Stimulated activated CD8-positive, alpha-beta memory T cell treated with anti-CD3 and anti-CD28 coated beads, Interleukin-2, amount 100 ng/mL, for 48 hours (primary cell): ENCODE measurements around the gene ZDHHC23.

Experiments used
- DNase-seq, 2 donors: peaks; one replicate each; pipeline ENCODE4 v3.0.0-alpha.2; 2020; ENCODE audit warnings: low read depth in 2 of 2

Gene ZDHHC23

DNA sequence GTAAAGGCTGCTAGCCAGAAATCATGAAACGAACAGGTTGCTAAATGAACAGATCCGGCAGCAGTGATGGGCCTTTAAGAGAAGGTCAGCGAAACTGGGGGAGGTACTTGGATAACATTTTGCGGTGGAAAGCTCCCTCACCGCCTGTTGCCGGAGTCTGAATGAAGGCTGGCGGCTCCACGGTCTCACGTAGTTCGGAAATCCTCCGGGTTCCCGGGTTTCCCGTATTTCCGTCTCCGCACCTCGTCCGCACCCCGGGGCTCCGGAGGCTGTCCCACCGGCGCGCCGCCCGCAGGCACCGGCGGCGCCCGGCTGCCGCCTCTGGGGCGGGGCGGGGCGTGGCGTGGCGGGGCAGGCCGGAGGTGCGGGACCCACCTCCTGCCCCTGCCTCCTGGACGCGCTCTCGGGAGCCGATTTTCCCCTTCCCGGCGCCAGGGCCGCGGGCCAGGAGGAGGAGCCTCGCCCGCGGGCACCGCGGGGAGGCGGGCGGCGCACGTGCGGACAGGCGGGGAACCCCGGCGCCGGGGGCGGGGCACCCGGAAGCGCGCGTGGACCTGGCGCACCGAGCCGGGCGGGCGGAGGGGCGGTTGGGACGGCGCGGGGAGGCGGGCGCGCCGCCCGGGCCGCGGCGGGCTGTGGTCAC, at the start of gene ZDHHC23:
TSS of gene ZDHHC23 (plus strand) at position 642 of the 643 bp plus-strand sequence. CDS start 790 bp downstream, outside the sequence.
- peak; percentile 42 for DNase-seq

- no peak for DNase-seq
Observed at GRCh38 chr3:113898892-113899291, 48.9 kb upstream of the ZDHHC23 start.

DNA sequence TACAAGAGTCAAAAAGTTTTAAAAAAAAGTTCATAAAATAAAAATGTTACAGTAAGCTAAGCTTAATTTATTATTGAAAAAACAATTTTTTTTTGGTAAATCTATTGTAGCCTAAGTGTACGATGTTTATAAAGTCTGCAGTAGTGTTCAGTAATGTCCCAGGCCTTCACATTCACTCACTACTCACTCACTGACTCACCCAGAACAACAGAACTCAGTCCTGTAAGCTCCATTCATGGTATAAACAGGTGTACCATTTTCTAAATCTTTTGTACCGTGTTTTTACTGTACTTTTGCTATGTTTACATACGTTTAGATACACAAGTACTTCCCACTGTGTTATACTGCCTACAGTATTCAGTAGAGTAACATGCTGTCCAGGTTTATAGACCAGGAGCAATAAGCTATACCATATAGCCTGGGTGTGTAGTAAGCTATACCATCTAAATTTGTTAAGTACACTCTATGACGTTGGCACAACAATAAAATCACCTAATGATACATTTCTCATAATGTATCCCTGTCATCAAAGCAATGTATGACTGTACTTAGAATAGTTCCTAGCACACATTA, 41.2 kb upstream of the ZDHHC23 start:
- DNase-seq: no peak

GRCh38 chr3:113908133-113908532, 39.7 kb upstream of the ZDHHC23 start:
- no peak for DNase-seq

- no peak for DNase-seq
Observed at GRCh38 chr3:113910966-113911365, 36.8 kb upstream of the ZDHHC23 start.

DNA sequence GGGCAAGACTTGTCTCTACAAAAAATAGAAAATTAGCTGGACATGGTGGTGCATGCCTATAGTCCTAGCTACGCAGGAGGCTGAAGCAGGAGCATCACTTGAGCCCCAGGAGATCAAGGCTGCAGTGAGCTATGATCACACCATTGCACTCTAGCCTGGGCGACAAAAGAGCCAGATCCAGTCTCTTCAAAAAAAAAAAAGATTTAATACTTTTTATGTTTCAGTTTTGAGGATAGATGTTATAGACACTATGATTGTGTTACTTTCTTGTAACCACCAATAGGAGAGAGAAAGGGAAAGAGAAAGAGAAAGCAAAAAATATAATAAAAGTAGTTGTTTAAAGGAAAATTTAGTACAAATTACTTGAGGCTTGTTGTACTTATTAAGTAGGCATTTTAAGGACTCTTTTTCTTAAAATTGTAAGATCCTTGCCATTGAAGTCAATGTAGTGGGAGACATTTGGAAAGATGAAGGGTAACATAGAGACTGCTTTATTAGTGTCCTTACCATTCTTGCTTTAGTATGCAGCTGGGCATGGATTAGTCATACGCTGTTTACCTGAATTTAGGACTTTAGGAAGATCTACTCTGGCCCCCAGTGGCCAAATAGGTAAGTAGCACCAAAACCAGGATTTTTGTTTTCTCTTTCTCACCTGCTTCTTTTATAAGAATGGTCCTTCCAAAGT, 35.1 kb upstream of the ZDHHC23 start:
- DNase-seq: no peak

- DNase-seq: no peak
Observed at GRCh38 chr3:113914646-113915045, 33.2 kb upstream of the ZDHHC23 start.

DNA sequence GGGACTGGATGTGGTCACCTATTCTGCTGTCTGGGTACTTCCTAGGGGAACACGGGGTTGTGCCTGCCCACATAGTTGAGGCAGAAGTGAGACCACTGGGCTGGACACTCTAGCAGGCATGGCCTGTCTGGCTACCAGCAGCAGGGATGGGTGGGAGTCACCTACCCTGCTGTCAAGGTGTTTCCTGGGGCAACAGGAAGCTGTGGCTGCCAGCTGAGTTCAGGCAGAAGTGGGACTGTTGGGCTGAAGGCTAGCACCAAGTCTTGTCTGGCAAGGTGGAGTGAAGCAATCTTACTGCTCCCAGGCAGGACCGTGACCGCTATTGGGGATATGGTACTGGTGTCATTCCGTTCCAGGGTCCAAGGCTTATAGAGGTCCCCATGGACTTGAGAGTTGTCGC, 20.3 kb upstream of the ZDHHC23 start:
- no peak for DNase-seq

DNA sequence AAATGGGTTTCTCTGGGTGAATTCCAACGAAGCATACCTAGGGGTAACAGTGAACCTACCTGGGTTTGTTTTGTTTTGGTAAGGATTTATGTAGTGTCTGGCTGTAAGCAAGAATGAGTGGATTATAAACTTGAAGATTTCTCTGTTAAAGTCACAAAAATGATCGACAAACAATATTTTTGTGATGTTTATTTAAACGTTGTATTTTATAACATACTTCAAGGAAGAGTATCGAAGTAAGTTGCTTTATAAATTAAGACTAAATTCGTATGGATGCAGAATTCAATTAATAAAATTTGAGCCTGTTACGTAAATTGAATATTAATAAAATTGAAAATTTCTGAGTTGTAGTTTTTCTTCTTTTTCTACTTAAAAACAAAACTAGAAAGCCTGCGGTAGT, 982 bp upstream of the ZDHHC23 start:
- DNase-seq: no peak

- DNase-seq: peak; percentile 13
Observed at GRCh38 chr3:113948015-113948917, 453 bp downstream of the ZDHHC23 start.

DNA sequence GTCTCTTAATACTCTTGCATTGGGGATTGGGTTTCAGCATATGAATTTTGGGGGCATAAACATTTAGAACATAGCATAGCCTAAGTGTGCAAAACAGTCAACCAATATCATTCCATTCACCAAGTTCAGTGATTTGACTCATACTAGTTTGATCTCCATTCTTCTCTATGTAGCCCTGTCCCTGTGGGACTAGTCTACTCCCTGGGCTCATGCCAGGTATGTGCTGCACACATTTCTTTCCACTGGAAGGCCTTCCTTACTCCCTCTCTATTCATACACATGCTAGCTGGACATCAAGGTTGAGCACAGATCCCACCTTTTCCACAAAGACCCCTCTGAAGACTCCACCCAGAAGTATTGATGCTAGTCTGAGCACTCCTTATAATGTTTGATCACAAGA, 5.1 kb downstream of the ZDHHC23 start:
- no peak for DNase-seq

DNA sequence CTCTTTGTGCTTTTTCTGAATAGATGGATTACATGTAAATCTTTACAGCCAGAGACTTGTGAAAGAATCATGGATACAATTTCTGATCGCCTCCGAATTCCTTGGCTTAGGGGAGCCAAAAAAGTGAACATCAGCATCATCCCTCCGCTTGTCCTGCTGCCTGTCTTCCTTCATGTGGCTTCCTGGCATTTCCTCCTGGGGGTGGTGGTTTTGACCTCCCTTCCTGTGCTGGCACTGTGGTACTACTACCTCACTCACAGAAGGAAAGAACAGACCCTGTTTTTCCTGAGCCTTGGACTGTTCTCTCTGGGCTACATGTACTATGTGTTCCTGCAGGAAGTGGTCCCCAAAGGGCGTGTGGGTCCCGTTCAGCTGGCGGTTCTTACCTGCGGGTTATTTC, 5.9 kb downstream of the ZDHHC23 start:
- no peak for DNase-seq

DNA sequence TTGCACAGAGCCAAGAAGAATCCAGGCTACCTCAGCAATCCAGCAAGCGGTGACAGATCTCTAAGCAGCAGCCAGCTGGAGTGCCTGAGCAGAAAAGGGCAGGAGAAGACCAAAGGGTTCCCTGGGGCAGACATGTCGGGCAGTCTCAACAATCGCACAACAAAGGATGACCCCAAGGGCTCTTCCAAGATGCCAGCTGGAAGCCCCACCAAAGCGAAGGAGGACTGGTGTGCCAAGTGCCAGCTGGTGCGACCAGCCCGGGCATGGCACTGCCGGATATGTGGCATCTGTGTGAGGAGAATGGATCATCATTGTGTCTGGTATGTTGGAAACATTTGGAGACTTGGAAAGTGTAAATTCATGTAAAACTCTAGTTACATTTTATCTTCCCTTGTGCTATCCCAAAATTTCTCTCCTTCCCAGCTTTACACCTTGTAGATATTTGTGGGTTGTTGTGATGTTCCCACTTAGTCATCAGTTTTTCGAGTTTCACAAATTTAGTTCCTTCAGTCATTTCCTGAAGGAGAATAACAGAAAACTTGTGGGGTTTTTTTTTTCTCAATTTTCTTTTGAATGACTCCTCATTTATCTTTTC, 6.4 kb downstream of the ZDHHC23 start:
- DNase-seq: no peak

- no peak for DNase-seq
Observed at GRCh38 chr3:113963879-113964278, 16.1 kb downstream of the ZDHHC23 start.

DNA sequence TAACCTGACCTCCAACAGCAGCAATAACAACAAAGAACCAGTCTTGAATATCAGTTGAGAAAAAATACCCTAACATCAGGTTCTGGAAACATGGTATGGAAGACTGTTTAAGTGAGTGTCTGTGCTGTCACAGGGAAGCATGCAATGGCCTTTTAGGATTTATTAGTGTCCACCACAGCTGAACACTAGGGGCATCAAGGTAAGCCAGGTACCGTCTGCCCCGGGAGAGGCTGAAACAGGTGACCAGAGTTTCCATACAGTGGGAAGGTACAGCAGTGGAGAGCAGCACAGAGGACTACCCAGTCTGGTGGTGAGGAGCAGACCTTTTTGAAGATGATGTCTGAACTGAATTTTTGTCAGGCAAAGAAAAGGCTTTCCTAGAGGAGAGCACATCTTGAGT, 18.4 kb downstream of the ZDHHC23 start:
- no peak for DNase-seq

- no peak for DNase-seq
Observed at GRCh38 chr3:113968986-113969385, 21.2 kb downstream of the ZDHHC23 start.

GRCh38 chr3:113977822-113978221, 30.0 kb downstream of the ZDHHC23 start:
- DNase-seq: no peak

DNA sequence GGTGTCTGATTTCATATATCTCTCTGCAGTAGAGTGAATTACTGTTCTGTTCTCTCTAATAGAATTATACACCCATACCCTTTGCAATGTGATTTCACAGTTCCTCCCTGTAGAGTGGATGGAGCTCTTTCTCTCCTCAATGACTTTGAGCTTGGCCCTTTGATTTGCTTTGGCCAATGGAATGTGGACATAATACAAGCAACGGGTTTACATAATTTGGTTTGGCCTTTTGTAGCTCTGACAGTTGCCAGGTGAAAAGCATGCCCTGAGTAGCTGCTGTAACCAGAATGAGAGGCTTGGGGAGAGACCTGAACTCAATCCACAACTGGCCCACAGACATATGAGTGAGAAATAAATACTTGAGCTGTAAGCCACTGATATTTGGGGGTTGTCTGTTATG, 32.1 kb downstream of the ZDHHC23 start:
- DNase-seq: no peak

DNA sequence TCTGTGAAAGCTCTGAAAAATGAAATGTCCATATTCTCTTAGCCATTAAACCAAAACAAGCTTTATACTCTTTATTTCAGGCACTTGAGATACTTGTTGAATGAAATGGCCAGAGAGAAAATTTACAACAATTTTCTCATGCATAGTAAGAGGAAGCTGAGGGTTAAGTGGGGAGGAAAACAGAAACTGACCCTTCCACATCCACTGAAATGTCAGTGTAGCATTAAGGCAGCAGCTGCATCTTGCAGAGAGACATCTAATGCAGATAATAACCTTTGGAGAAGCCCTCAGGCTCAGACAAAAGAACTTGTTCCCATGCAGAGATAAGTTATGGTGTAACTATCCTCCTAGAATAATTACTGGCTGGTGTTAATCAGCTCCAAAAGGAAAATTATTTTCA, 34.0 kb downstream of the ZDHHC23 start:
- DNase-seq: no peak

GRCh38 chr3:113983544-113983943, 35.7 kb downstream of the ZDHHC23 start:
- DNase-seq: no peak

GRCh38 chr3:113985541-113985940, 37.7 kb downstream of the ZDHHC23 start:
- DNase-seq: no peak

DNA sequence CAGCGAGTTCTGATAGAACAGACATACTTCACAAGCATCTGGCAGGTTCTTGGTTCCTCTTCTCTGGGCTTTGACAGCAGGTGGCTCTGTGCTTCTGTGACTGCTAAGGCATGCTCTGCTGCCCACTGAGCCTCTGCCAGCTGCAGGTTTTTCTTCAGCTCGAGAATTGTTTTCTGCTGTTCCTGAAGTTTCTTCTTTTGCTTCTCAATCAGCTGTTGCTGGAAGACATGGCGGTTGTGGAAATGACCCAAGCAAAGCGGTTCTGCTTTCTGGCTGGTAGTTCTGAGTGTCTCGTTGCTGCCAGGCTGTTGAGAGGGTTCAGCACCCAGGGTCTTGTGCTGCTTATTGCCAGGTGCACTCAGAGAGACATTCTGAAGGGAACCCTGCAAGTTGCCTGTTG, 57.7 kb downstream of the ZDHHC23 start:
- DNase-seq: no peak
